H9 (cell line): ENCODE data around the gene SDC3. TPM values are rescaled to one million over a fixed set of nuclear protein-coding genes. Genes with fewer than 3 reads are reported as not detected.

Experiments used
- DNase-seq: peaks from one replicate; pipeline ENCODE4 v3.0.0-alpha.2; 2017
- H2AFZ ChIP-seq: one replicate; pipeline ENCODE4 v1.6.1; 2013; ENCODE audit warnings: mild to moderate bottlenecking, low read length, control low read depth, moderate library complexity
- H2AK5ac ChIP-seq: 2 replicates; pipeline ENCODE4 v1.6.1; 2013; ENCODE audit warnings: low read length, control low read depth, mixed read lengths; ENCODE audit not compliant: insufficient read length
- H2BK120ac ChIP-seq: one replicate; pipeline ENCODE4 v1.6.1; 2013; ENCODE audit warnings: low read depth, mild to moderate bottlenecking, low read length, control low read depth, inconsistent platforms; ENCODE audit not compliant: poor library complexity, severe bottlenecking
- H2BK12ac ChIP-seq: 2 replicates; pipeline ENCODE4 v1.6.1; 2013; ENCODE audit warnings: low read length, control low read depth, mixed read lengths, low read depth; ENCODE audit not compliant: insufficient read length
- H2BK15ac ChIP-seq: 2 replicates; pipeline ENCODE4 v1.6.1; 2013; ENCODE audit warnings: low read depth, low read length, control low read depth
- H2BK20ac ChIP-seq: one replicate; pipeline ENCODE4 v1.6.1; 2013; ENCODE audit warnings: low read depth, mild to moderate bottlenecking, low read length, control low read depth, inconsistent platforms; ENCODE audit not compliant: poor library complexity, severe bottlenecking
- H2BK5ac ChIP-seq: 2 replicates; pipeline ENCODE4 v1.6.1; 2013; ENCODE audit warnings: low read length, control low read depth, mixed read lengths; ENCODE audit not compliant: insufficient read length
- H3K14ac ChIP-seq: 2 replicates; pipeline ENCODE4 v1.6.1; 2013; ENCODE audit warnings: low read length, control low read depth; ENCODE audit not compliant: insufficient read depth
- H3K18ac ChIP-seq: 2 replicates; pipeline ENCODE4 v1.6.1; 2013; ENCODE audit warnings: low read depth, mild to moderate bottlenecking, mixed read lengths, low read length, control low read depth; ENCODE audit not compliant: insufficient read length
- H3K23ac ChIP-seq: 2 replicates; pipeline ENCODE4 v1.6.1; 2013; ENCODE audit warnings: low read length, control low read depth, mixed read lengths, low read depth; ENCODE audit not compliant: insufficient read length
- H3K23me2 ChIP-seq: 2 replicates; pipeline ENCODE4 v1.6.1; 2013; ENCODE audit warnings: low read depth, mild to moderate bottlenecking, mixed read lengths, low read length, control low read depth; ENCODE audit not compliant: insufficient read length, poor library complexity, severe bottlenecking
- H3K27ac ChIP-seq: 2 replicates; pipeline ENCODE4 v1.5.1; 2013; ENCODE audit warnings: low read length, control low read depth, mixed read lengths, low read depth; ENCODE audit not compliant: insufficient read length
- H3K27me3 ChIP-seq: 2 replicates; pipeline ENCODE4 v1.6.1; 2013; ENCODE audit warnings: low read length, control low read depth, inconsistent platforms; ENCODE audit not compliant: insufficient read depth
- H3K4ac ChIP-seq: 2 replicates; pipeline ENCODE4 v1.6.1; 2013; ENCODE audit warnings: low read depth, mild to moderate bottlenecking, control low read depth, inconsistent platforms, low read length, moderate library complexity
- H3K4me1 ChIP-seq: 2 replicates; pipeline ENCODE4 v1.6.1; 2013; ENCODE audit warnings: low read length, control low read depth, inconsistent platforms; ENCODE audit not compliant: insufficient read depth
- H3K4me2 ChIP-seq: 2 replicates; pipeline ENCODE4 v1.6.1; 2013; ENCODE audit warnings: low read length, control low read depth, mixed read lengths; ENCODE audit not compliant: insufficient read length, insufficient read depth
- H3K56ac ChIP-seq: 2 replicates; pipeline ENCODE4 v1.6.1; 2013; ENCODE audit warnings: low read depth, mild to moderate bottlenecking, mixed read lengths, low read length, control low read depth; ENCODE audit not compliant: insufficient read length
- H3K79me1 ChIP-seq: 2 replicates; pipeline ENCODE4 v1.6.1; 2013; ENCODE audit warnings: low read depth, mild to moderate bottlenecking, moderate library complexity, low read length, control low read depth, inconsistent platforms; ENCODE audit not compliant: insufficient read depth, poor library complexity, severe bottlenecking
- H3K79me2 ChIP-seq: 2 replicates; pipeline ENCODE4 v1.6.1; 2013; ENCODE audit warnings: low read length, control low read depth, inconsistent platforms; ENCODE audit not compliant: insufficient read depth
- H3K9ac ChIP-seq: 2 replicates; pipeline ENCODE4 v1.6.1; 2013; ENCODE audit warnings: low read length, control low read depth, mixed read lengths; ENCODE audit not compliant: insufficient read length; ENCODE audit errors: extremely low read depth
- H3K9me3 ChIP-seq: one replicate; pipeline ENCODE4 v1.6.1; 2013; ENCODE audit warnings: low read depth, low read length, inconsistent platforms; ENCODE audit not compliant: control insufficient read depth
- H3T11ph ChIP-seq: one replicate; pipeline ENCODE4 v1.6.1; 2013; ENCODE audit warnings: mild to moderate bottlenecking, low read length, control low read depth, inconsistent platforms
- H4K20me1 ChIP-seq: one replicate; pipeline ENCODE4 v1.6.1; 2013; ENCODE audit not compliant: control insufficient read depth, insufficient read length, insufficient read depth
- H4K5ac ChIP-seq: 2 replicates; pipeline ENCODE4 v1.6.1; 2013; ENCODE audit warnings: low read depth, mild to moderate bottlenecking, mixed read lengths, low read length, control low read depth; ENCODE audit not compliant: insufficient read length
- H4K8ac ChIP-seq: replicated peaks from 2 replicates; pipeline ENCODE4 v1.6.1; 2013; ENCODE audit warnings: low read length, control low read depth, mixed read lengths, low read depth; ENCODE audit not compliant: insufficient read length
- H4K91ac ChIP-seq: 2 replicates; pipeline ENCODE4 v1.6.1; 2013; ENCODE audit warnings: low read depth, mild to moderate bottlenecking, moderate library complexity, mixed read lengths, low read length, control low read depth; ENCODE audit not compliant: insufficient read length
- H3K27ac Mint-ChIP-seq, 3 experiments: 2 replicates in 2 of 3; 3 replicates in 1 of 3; pipeline ENCODE4 v1.8.0; 2020 to 2021; ENCODE audit warnings: mixed read lengths in 3 of 3, mild to moderate bottlenecking in 1 of 3, moderate library complexity in 1 of 3
- H3K27me3 Mint-ChIP-seq: 2 replicates; pipeline ENCODE4 v1.8.0; 2021; ENCODE audit warnings: low read depth, mild to moderate bottlenecking, moderate library complexity, mixed read lengths
- H3K36me3 Mint-ChIP-seq, 3 experiments: 2 replicates in 2 of 3; 3 replicates in 1 of 3; pipeline ENCODE4 v1.8.0; 2020 to 2021; ENCODE audit warnings: low read depth in 3 of 3, mixed read lengths in 3 of 3; ENCODE audit not compliant: insufficient read depth in 1 of 3
- H3K4me1 Mint-ChIP-seq, 2 experiments: 2 replicates each; pipeline ENCODE4 v1.8.0; 2020; ENCODE audit warnings: mixed read lengths in 2 of 2
- H3K4me3 Mint-ChIP-seq, 2 experiments: 2 replicates in 1 of 2; 3 replicates in 1 of 2; pipeline ENCODE4 v1.8.0; 2020 to 2021; ENCODE audit warnings: mild to moderate bottlenecking in 2 of 2, mixed read lengths in 2 of 2, moderate library complexity in 1 of 2
- H3K9me3 Mint-ChIP-seq, 2 experiments: 2 replicates in 1 of 2; 3 replicates in 1 of 2; pipeline ENCODE4 v1.8.0; 2020; ENCODE audit warnings: mild to moderate bottlenecking in 2 of 2, mixed read lengths in 2 of 2, moderate library complexity in 1 of 2
- CTCF ChIP-seq: fragments of 200-600 bp; sonication (generic); conservative IDR thresholded peaks from 3 replicates; pipeline ENCODE4 v1.8.0; 2021; ENCODE audit warnings: antibody characterized with exemption, mild to moderate bottlenecking
- WGBS: extraction: QIAGEN DNeasy Blood & Tissue Kit; methylation state at CpG from one replicate; pipeline ENCODE4 v1.1.7; 2013; ENCODE audit warnings: missing lambda C conversion rate, low lambda C conversion rate, mixed read lengths; ENCODE audit not compliant: insufficient read length; ENCODE audit errors: extremely low coverage; 5-methylcytosine and 5-hydroxymethylcytosine counted together
- total RNA-seq: library from RNA; stranded (reverse); gene quantifications from 2 replicates; pipeline ENCODE4 v1.2.1, GENCODE V29; 2021

The SDC3 gene
- total RNA-seq, 1 experiment from 2014 or later: 25.9 TPM

- H4K5ac ChIP-seq: no peak overlapping the region
- no peaks in the 10 kb centered on the region for H3K79me2 ChIP-seq
- Mint-ChIP-seq H3K4me3 (no peak overlapping the region), H3K9me3 (no peaks in the 10 kb centered on the region; a peak in 1 of 5 replicates), H3K36me3 (no peaks in the 10 kb centered on the region), H3K27ac (peak overlapping the region in 1 of 3 experiments; percentile 1; a peak in 2 of 7 replicates), H3K27me3 (peaks cover 35% of the 10 kb centered on the region), H3K4me1 (peaks cover 37 to 54% of the 10 kb centered on the region in 2 experiments)
- peaks cover 4% of the 10 kb centered on the region; the same call in 1 of the 2 replicates for H3K4me1 ChIP-seq
- no peak overlapping the region for H3K23ac ChIP-seq
- H2BK5ac ChIP-seq: no peak overlapping the region
- no peak overlapping the region; the same call in 1 of the 2 replicates for H3K14ac ChIP-seq
- no peak overlapping the region for H3K4ac ChIP-seq
- no peak for TF ChIP-seq CTCF
- no peaks in the 10 kb centered on the region for H3K27me3 ChIP-seq
- H2AFZ ChIP-seq: no peak overlapping the region
- WGBS: no CpG with 5 or more reads among the region's 5 CpGs
- H3K27ac ChIP-seq: no peak overlapping the region
- H3K56ac ChIP-seq: no peak overlapping the region
- no peaks in the 10 kb centered on the region for H3K23me2 ChIP-seq
- H2AK5ac ChIP-seq: no peak overlapping the region
- H4K20me1 ChIP-seq: no peaks in the 10 kb centered on the region
- no peaks in the 10 kb centered on the region for H3K79me1 ChIP-seq
- no peak overlapping the region for H3K9ac ChIP-seq
- no peak overlapping the region for H3K4me2 ChIP-seq
- no peaks in the 10 kb centered on the region for H3K9me3 ChIP-seq
- no peak overlapping the region for H3K18ac ChIP-seq
- H2BK120ac ChIP-seq: no peak overlapping the region
- no peak overlapping the region for H2BK12ac ChIP-seq
- no peak overlapping the region for H3T11ph ChIP-seq
- H4K8ac ChIP-seq: no peak overlapping the region
- H4K91ac ChIP-seq: no peak overlapping the region
- no peak overlapping the region for H2BK15ac ChIP-seq
- no peak overlapping the region for H2BK20ac ChIP-seq
- DNase-seq: no peak
Measured at GRCh38 chr1:30848130-30848529, 60.4 kb downstream of the SDC3 start.
